ENCODE data around the gene SLC15A3. TPM values are rescaled to one million over a fixed set of nuclear protein-coding genes. Genes with fewer than 3 reads are reported as not detected.

Gene SLC15A3
- total RNA-seq, 4 donors from 2014 or later: 4.0 to 11.5 (median 7.9) TPM

DNA sequence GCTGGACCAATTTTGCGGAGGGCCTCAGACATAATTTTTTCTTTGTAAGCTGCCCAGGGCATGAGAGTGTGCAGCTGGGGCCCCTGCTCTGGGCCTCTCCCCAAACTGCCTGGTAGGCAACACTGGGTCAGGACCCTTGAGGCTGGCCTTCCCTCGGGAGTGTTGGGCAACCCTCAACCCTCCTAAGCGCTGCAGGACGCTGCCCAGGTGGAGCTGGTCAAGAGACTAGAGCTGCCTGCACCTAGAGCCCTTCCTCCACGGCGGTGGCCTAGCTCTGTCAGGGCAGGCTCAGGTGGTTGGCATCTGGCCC lies 28.2 kb downstream of the SLC15A3 start:
- no peak for TF ChIP-seq CTCF (IDR thresholded peaks at IDR 0.05)
- TF ChIP-seq POLR2A (IDR thresholded peaks at IDR 0.05): no peak
- no peak for DNase-seq
- H3K9me3 ChIP-seq: no peaks in the 10 kb centered on the region
- H3K4me1 ChIP-seq: peaks cover 32 to 73% (median 40%) of the 10 kb centered on the region in 3 donors
- peaks cover 31 to 48% (median 32%) of the 10 kb centered on the region in 3 donors for H3K36me3 ChIP-seq
- H3K27ac ChIP-seq: peak overlapping the region in 2 of 4 donors; percentile 40 to 59
- 71 to 80% methylated on average over 1 of the region's 6 CpGs for WGBS, 2 donors
- peak overlapping the region in 3 of 4 donors; percentile 57 to 81 (median 68) for H3K4me3 ChIP-seq
- intact Hi-C loops (cut with DNase I): no loop called here
- H3K27me3 ChIP-seq: peaks cover 0 to 30% (median 0%) of the 10 kb centered on the region in 4 donors

GRCh38 chr11:60923326-60923725 lies 28.6 kb downstream of the SLC15A3 start:
- 70 to 74% methylated on average over 3 to 4 of the region's 5 CpGs for WGBS, 2 donors
- peaks cover 36 to 77% (median 44%) of the 10 kb centered on the region in 3 donors for H3K4me1 ChIP-seq
- DNase-seq: no peak
- intact Hi-C loops (cut with DNase I): no loop called here
- peaks cover 31 to 44% (median 32%) of the 10 kb centered on the region in 3 donors for H3K36me3 ChIP-seq
- no peak overlapping the region for H3K27ac ChIP-seq
- TF ChIP-seq POLR2A (IDR thresholded peaks at IDR 0.05): no peak
- TF ChIP-seq CTCF (IDR thresholded peaks at IDR 0.05): no peak
- H3K27me3 ChIP-seq: peaks cover 0 to 30% (median 0%) of the 10 kb centered on the region in 4 donors
- H3K9me3 ChIP-seq: no peaks in the 10 kb centered on the region
- no peak overlapping the region for H3K4me3 ChIP-seq

GRCh38 chr11:60922906-60923305 lies 29.1 kb downstream of the SLC15A3 start:
- no peaks in the 10 kb centered on the region for H3K9me3 ChIP-seq
- no peak overlapping the region for H3K27ac ChIP-seq
- H3K4me3 ChIP-seq: no peak overlapping the region
- 75 to 90% methylated on average over 2 of the region's 6 CpGs for WGBS, 2 donors
- peaks cover 31 to 42% (median 32%) of the 10 kb centered on the region in 3 donors for H3K36me3 ChIP-seq
- TF ChIP-seq CTCF (IDR thresholded peaks at IDR 0.05): no peak
- no peak for TF ChIP-seq POLR2A (IDR thresholded peaks at IDR 0.05)
- peaks cover 39 to 77% (median 48%) of the 10 kb centered on the region in 3 donors for H3K4me1 ChIP-seq
- no peak for DNase-seq
- intact Hi-C loops (cut with DNase I): no loop called here
- peaks cover 0 to 30% (median 0%) of the 10 kb centered on the region in 4 donors for H3K27me3 ChIP-seq

DNA sequence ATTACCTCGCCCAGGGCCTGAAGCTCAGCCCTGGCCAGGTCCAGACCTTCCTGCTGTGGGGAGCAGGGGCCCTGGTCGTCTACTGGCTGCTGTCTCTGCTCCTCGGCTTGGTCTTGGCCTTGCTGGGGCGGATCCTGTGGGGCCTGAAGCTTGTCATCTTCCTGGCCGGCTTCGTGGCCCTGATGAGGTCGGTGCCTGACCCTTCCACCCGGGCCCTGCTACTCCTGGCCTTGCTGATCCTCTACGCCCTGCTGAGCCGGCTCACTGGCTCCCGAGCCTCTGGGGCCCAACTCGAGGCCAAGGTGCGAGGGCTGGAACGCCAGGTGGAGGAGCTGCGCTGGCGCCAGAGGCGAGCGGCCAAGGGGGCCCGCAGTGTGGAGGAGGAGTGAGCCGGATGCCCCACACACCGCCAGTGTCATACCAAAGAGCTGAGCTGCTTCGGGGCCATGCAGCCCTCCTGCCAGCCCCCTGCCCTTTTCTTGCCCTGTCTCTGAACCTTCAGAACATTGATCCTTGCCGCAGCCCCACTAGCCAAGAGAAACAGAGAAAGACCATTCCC lies 30.1 kb downstream of the SLC15A3 start:
- Histone ChIP-seq H3K27me3 (peaks cover 0 to 24% (median 0%) of the 10 kb centered on the region in 4 donors), H3K36me3 (peaks cover 31 to 42% (median 32%) of the 10 kb centered on the region in 3 donors), H3K9me3 (no peaks in the 10 kb centered on the region), H3K4me1 (peaks cover 48 to 77% (median 48%) of the 10 kb centered on the region in 3 donors), H3K4me3 (no peak overlapping the region), H3K27ac (no peak overlapping the region)
- no peak for DNase-seq
- TF ChIP-seq POLR2A (IDR thresholded peaks at IDR 0.05): no peak
- TF ChIP-seq CTCF (IDR thresholded peaks at IDR 0.05): no peak
- 74 to 87% methylated on average over 3 to 5 of the region's 23 CpGs for WGBS, 2 donors
- intact Hi-C loops (cut with DNase I): no loop called here

GRCh38 chr11:60921259-60921658 lies 30.7 kb downstream of the SLC15A3 start:
- Histone ChIP-seq H3K27me3 (peaks cover 0 to 19% (median 0%) of the 10 kb centered on the region in 4 donors), H3K36me3 (peaks cover 31 to 42% (median 32%) of the 10 kb centered on the region in 3 donors), H3K4me1 (peaks cover 53 to 80% (median 54%) of the 10 kb centered on the region in 3 donors), H3K9me3 (no peaks in the 10 kb centered on the region), H3K4me3 (no peak overlapping the region), H3K27ac (no peak overlapping the region)
- no peak for TF ChIP-seq POLR2A (IDR thresholded peaks at IDR 0.05)
- TF ChIP-seq CTCF (IDR thresholded peaks at IDR 0.05): no peak
- 91% methylated on average over 11 of the region's 11 CpGs for WGBS, 2 donors
- no peak for DNase-seq
- intact Hi-C loops (cut with DNase I): no loop called here

Measured in esophagus squamous epithelium (tissue), 5 donors.